SU-DHL-6 (cell line): ENCODE results near the gene GPR176.

ENCODE experiments used
- H2AFZ ChIP-seq: fragments of 200-600 bp; sonication (generic); 2 replicates; pipeline ENCODE4 v1.6.1; 2014; ENCODE audit warnings: low read depth, mild to moderate bottlenecking, moderate library complexity, mixed read lengths, antibody characterized with exemption, low read length; ENCODE audit not compliant: severe bottlenecking
- H3F3A ChIP-seq: fragments of 200-600 bp; shearing (Covaris generic); 2 replicates; pipeline ENCODE4 v1.6.0; 2016; ENCODE audit warnings: antibody characterized with exemption, mild to moderate bottlenecking; ENCODE audit not compliant: insufficient read depth
- H3K27ac ChIP-seq: fragments of 200-600 bp; sonication (generic); 2 replicates; pipeline ENCODE4 v1.5.1; 2016; ENCODE audit warnings: low read depth, mild to moderate bottlenecking, low read length, moderate library complexity, mixed read lengths
- H3K27me3 ChIP-seq: fragments of 200-600 bp; sonication (generic), shearing (Covaris generic); 2 replicates; pipeline ENCODE4 v1.6.0; 2014; ENCODE audit warnings: mild to moderate bottlenecking, low read length
- H3K36me3 ChIP-seq: fragments of 200-600 bp; sonication (generic); 2 replicates; pipeline ENCODE4 v1.6.1; 2014; ENCODE audit warnings: mild to moderate bottlenecking, low read length, mixed read lengths
- H3K4me2 ChIP-seq: fragments of 300-600, 200-600 bp; shearing (Covaris generic), sonication (generic); 2 replicates; pipeline ENCODE4 v1.6.0; 2014; ENCODE audit warnings: low read length, low read depth, mild to moderate bottlenecking; ENCODE audit not compliant: poor library complexity, severe bottlenecking
- H3K4me3 ChIP-seq: fragments of 200-600 bp; sonication (generic); 2 replicates; pipeline ENCODE4 v1.5.1; 2014; ENCODE audit warnings: antibody characterized with exemption, low read length, mild to moderate bottlenecking, mixed read lengths; ENCODE audit not compliant: insufficient read depth, poor library complexity, severe bottlenecking
- H3K79me2 ChIP-seq: fragments of 200-600 bp; sonication (generic); 2 replicates; pipeline ENCODE4 v1.6.1; 2014; ENCODE audit warnings: mild to moderate bottlenecking, low read length, moderate library complexity; ENCODE audit not compliant: insufficient read depth
- H3K9ac ChIP-seq: fragments of 200-600 bp; sonication (generic); 2 replicates; pipeline ENCODE4 v1.7.0; 2014; ENCODE audit warnings: mild to moderate bottlenecking, low read length
- H3K9me2 ChIP-seq: fragments of 200-600 bp; sonication (generic); replicated peaks from 2 replicates; pipeline ENCODE4 v1.6.1; 2014; ENCODE audit warnings: low read length; ENCODE audit not compliant: insufficient read depth
- H3K9me3 ChIP-seq: fragments of 200-600 bp; sonication (generic); 2 replicates; pipeline ENCODE4 v1.6.1; 2014; ENCODE audit warnings: low read length, mixed read lengths; ENCODE audit not compliant: insufficient read depth
- H4K20me1 ChIP-seq: fragments of 200-600 bp; sonication (generic); 2 replicates; pipeline ENCODE4 v1.6.1; 2014; ENCODE audit warnings: low read depth, mild to moderate bottlenecking, antibody characterized with exemption, low read length, moderate library complexity, mixed read lengths
- EZH2phosphoT487 ChIP-seq: fragments of 200-600 bp; sonication (generic), shearing (Covaris generic); conservative IDR thresholded peaks from 2 replicates; pipeline ENCODE4 v1.6.1; 2018; ENCODE audit warnings: mild to moderate bottlenecking, antibody characterized with exemption, low read length, moderate library complexity, mixed read lengths
- TF ChIP-seq, protein P1 (sequence below): fragments of 200-600 bp; sonication (generic); IDR thresholded peaks from one replicate; pipeline ENCODE4 v1.5.1; 2017; ENCODE audit warnings: antibody characterized with exemption, mild to moderate bottlenecking, low read length, moderate library complexity; ENCODE audit not compliant: insufficient read depth, poor library complexity, severe bottlenecking

GPR176 gene

DNA sequence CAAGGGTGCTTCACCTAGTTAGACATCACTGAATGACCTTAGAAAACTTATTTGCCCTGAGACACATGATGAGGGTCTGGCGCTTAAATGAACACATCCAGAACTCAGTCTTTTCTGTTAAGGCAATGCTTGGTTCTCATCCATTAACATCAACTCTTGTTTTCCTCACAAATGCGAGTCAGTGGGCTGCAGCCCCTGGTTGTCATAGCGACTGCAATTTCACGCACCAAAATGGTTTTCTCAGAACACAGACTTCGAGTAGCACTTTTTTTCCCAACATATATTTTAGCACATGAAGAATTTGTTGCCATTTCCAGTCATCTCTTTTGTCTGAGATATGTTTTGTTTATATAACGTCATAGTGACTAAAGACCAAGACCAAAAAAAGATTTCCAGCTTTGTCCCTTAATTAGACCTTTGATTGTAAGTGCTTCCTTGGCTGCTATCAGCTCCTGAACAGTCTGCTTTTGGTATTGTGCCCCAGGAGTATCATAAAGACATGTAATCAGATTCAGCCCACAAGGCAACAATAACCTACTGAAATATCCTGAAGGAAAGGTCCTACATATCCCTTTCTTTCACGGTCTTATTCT lies 68.5 kb downstream of the GPR176 start:
- Histone ChIP-seq H3K9me2 (no peaks in the 10 kb centered on the region), H3K4me2 (no peak overlapping the region), H3K36me3 (no peaks in the 10 kb centered on the region), H2AFZ (no peak overlapping the region), H3K4me3 (no peak overlapping the region), H3K27me3 (no peaks in the 10 kb centered on the region), H3F3A (no peaks in the 10 kb centered on the region), H3K9ac (no peak overlapping the region), H4K20me1 (no peaks in the 10 kb centered on the region), H3K27ac (no peak overlapping the region), H3K79me2 (no peaks in the 10 kb centered on the region), H3K9me3 (no peaks in the 10 kb centered on the region)
- TF ChIP-seq EZH2phosphoT487 = no peak
- TF ChIP-seq, protein P1, sequence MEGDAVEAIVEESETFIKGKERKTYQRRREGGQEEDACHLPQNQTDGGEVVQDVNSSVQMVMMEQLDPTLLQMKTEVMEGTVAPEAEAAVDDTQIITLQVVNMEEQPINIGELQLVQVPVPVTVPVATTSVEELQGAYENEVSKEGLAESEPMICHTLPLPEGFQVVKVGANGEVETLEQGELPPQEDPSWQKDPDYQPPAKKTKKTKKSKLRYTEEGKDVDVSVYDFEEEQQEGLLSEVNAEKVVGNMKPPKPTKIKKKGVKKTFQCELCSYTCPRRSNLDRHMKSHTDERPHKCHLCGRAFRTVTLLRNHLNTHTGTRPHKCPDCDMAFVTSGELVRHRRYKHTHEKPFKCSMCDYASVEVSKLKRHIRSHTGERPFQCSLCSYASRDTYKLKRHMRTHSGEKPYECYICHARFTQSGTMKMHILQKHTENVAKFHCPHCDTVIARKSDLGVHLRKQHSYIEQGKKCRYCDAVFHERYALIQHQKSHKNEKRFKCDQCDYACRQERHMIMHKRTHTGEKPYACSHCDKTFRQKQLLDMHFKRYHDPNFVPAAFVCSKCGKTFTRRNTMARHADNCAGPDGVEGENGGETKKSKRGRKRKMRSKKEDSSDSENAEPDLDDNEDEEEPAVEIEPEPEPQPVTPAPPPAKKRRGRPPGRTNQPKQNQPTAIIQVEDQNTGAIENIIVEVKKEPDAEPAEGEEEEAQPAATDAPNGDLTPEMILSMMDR = no peak

DNA sequence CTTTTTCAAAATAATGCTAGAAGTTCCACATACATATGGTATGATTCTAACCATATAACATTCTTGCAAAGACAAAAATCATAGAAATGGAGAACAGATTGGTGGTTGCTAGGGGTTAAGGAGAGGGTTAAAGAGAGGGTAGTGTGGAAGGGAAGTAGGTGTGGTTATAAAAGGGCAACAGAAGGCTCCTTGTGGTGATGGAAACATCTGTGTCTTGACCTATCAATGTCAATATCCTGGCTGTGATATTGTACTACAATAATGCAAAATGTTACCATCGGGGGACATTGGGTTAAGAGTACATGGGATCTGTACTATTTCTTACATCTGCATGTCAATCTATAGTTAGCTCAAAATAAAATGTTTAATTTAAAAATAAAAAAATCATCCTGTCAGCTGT lies 69.6 kb downstream of the GPR176 start:
- Histone ChIP-seq H3K79me2 (no peaks in the 10 kb centered on the region), H3K9me2 (no peaks in the 10 kb centered on the region), H3K4me3 (no peak overlapping the region), H2AFZ (no peak overlapping the region), H3F3A (no peaks in the 10 kb centered on the region), H3K4me2 (no peak overlapping the region), H3K9ac (no peak overlapping the region), H4K20me1 (no peaks in the 10 kb centered on the region), H3K27me3 (no peaks in the 10 kb centered on the region), H3K9me3 (no peaks in the 10 kb centered on the region), H3K27ac (no peak overlapping the region), H3K36me3 (no peaks in the 10 kb centered on the region)
- TF ChIP-seq, protein P1 = no peak
- no peak for TF ChIP-seq EZH2phosphoT487

DNA sequence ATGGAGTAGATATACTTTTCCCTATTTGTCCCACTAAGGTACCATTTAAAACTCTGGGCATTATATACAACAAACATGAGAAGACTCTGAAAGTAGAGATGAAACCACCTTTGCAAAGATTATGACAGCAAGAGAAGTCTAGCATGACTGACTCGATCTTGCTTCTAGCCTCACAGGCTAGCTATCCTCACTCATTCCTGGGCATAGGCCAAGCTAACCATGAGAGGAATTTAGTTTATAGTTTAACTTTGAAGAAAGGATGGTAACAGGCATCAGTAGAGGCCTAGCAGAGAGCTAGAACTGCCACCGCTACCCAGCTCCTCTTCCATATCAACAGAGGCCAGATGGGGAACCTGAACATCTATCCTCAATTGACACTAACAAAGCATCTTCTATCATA lies 74.0 kb downstream of the GPR176 start:
- Histone ChIP-seq H3K4me2 (no peak overlapping the region), H4K20me1 (no peaks in the 10 kb centered on the region), H3K27me3 (no peaks in the 10 kb centered on the region), H3K27ac (no peak overlapping the region), H3K79me2 (no peaks in the 10 kb centered on the region), H2AFZ (no peak overlapping the region), H3K36me3 (no peaks in the 10 kb centered on the region), H3K4me3 (no peak overlapping the region), H3K9me2 (no peaks in the 10 kb centered on the region), H3K9ac (no peak overlapping the region), H3F3A (no peaks in the 10 kb centered on the region), H3K9me3 (no peaks in the 10 kb centered on the region)
- TF ChIP-seq EZH2phosphoT487 = no peak
- TF ChIP-seq, protein P1 = no peak
